ENCODE measurements around the gene RASA3. TPM values are rescaled to one million over a fixed set of nuclear protein-coding genes. Genes with fewer than 3 reads are reported as not detected.

The RASA3 gene
- total and polyA plus RNA-seq, 2 of the 8 experiments (the other 6 are each of a cell fraction or from before 2014, with no cell fraction given): 7.5 to 21.9 TPM

DNA sequence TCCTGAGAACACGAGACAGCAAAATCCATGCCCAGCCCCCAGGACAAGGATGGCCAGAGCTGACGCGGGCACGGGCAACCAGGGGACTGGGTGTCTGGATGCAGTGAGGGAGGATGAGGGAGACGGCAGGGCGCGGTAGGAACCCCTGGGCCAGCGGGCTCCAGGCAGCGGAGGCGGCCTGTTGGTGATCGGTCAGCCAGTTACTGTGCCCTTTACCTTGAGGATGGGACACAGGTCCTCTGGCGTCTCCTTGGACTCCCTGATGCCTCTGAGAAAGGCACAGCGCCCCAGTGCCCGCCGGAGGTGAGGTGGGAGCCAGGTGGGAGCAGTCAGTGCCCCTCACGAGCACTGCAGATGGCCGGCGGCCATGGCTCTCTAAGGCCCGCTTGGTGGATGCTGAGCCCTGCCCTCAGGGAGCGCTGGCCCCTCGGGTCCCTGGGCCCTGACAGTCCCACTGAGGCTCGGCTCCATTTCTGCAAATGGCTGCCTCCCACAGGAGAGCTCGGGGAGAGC lies 189.8 kb downstream of the RASA3 start (continued):
- TF ChIP-seq, protein P1, sequence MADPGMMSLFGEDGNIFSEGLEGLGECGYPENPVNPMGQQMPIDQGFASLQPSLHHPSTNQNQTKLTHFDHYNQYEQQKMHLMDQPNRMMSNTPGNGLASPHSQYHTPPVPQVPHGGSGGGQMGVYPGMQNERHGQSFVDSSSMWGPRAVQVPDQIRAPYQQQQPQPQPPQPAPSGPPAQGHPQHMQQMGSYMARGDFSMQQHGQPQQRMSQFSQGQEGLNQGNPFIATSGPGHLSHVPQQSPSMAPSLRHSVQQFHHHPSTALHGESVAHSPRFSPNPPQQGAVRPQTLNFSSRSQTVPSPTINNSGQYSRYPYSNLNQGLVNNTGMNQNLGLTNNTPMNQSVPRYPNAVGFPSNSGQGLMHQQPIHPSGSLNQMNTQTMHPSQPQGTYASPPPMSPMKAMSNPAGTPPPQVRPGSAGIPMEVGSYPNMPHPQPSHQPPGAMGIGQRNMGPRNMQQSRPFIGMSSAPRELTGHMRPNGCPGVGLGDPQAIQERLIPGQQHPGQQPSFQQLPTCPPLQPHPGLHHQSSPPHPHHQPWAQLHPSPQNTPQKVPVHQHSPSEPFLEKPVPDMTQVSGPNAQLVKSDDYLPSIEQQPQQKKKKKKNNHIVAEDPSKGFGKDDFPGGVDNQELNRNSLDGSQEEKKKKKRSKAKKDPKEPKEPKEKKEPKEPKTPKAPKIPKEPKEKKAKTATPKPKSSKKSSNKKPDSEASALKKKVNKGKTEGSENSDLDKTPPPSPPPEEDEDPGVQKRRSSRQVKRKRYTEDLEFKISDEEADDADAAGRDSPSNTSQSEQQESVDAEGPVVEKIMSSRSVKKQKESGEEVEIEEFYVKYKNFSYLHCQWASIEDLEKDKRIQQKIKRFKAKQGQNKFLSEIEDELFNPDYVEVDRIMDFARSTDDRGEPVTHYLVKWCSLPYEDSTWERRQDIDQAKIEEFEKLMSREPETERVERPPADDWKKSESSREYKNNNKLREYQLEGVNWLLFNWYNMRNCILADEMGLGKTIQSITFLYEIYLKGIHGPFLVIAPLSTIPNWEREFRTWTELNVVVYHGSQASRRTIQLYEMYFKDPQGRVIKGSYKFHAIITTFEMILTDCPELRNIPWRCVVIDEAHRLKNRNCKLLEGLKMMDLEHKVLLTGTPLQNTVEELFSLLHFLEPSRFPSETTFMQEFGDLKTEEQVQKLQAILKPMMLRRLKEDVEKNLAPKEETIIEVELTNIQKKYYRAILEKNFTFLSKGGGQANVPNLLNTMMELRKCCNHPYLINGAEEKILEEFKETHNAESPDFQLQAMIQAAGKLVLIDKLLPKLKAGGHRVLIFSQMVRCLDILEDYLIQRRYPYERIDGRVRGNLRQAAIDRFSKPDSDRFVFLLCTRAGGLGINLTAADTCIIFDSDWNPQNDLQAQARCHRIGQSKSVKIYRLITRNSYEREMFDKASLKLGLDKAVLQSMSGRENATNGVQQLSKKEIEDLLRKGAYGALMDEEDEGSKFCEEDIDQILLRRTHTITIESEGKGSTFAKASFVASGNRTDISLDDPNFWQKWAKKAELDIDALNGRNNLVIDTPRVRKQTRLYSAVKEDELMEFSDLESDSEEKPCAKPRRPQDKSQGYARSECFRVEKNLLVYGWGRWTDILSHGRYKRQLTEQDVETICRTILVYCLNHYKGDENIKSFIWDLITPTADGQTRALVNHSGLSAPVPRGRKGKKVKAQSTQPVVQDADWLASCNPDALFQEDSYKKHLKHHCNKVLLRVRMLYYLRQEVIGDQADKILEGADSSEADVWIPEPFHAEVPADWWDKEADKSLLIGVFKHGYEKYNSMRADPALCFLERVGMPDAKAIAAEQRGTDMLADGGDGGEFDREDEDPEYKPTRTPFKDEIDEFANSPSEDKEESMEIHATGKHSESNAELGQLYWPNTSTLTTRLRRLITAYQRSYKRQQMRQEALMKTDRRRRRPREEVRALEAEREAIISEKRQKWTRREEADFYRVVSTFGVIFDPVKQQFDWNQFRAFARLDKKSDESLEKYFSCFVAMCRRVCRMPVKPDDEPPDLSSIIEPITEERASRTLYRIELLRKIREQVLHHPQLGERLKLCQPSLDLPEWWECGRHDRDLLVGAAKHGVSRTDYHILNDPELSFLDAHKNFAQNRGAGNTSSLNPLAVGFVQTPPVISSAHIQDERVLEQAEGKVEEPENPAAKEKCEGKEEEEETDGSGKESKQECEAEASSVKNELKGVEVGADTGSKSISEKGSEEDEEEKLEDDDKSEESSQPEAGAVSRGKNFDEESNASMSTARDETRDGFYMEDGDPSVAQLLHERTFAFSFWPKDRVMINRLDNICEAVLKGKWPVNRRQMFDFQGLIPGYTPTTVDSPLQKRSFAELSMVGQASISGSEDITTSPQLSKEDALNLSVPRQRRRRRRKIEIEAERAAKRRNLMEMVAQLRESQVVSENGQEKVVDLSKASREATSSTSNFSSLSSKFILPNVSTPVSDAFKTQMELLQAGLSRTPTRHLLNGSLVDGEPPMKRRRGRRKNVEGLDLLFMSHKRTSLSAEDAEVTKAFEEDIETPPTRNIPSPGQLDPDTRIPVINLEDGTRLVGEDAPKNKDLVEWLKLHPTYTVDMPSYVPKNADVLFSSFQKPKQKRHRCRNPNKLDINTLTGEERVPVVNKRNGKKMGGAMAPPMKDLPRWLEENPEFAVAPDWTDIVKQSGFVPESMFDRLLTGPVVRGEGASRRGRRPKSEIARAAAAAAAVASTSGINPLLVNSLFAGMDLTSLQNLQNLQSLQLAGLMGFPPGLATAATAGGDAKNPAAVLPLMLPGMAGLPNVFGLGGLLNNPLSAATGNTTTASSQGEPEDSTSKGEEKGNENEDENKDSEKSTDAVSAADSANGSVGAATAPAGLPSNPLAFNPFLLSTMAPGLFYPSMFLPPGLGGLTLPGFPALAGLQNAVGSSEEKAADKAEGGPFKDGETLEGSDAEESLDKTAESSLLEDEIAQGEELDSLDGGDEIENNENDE (IDR thresholded peaks at IDR 0.05; ENCODE audit: insufficient replicate concordance, low read length): no peak
- TF ChIP-seq HDAC6 (IDR thresholded peaks at IDR 0.05; ENCODE audit: low read depth, low read length): no peak
- no peak for TF ChIP-seq RNF2 (IDR thresholded peaks at IDR 0.05; ENCODE audit: borderline replicate concordance, low read depth, low read length, missing control alignments, poor library complexity, severe bottlenecking)
- no peak for TF ChIP-seq EZH2 (IDR thresholded peaks at IDR 0.05; ENCODE audit: low read depth, low read length, severe bottlenecking)
- no peak for TF ChIP-seq BACH1 (IDR thresholded peaks at IDR 0.05; ENCODE audit: low read length)
- TF ChIP-seq SP4 (IDR thresholded peaks at IDR 0.05; ENCODE audit: low read length): no peak
- no peak for TF ChIP-seq MAFK (IDR thresholded peaks at IDR 0.05; ENCODE audit: low read depth, low read length)
- no peak for TF ChIP-seq YY1 (IDR thresholded peaks at IDR 0.05; ENCODE audit: low read depth, low read length)
